IgD-negative memory B cell (primary cell): Measurements from ENCODE around the gene CEP112. TPM values are rescaled to one million over a fixed set of nuclear protein-coding genes. Genes with fewer than 3 reads are reported as not detected.

Experiments used
- H3K27ac Mint-ChIP-seq, 3 donors: one replicate each; pipeline ENCODE4 v1.8.0; 2020 to 2022; ENCODE audit warnings: mild to moderate bottlenecking in 3 of 3, mixed read lengths in 3 of 3, moderate library complexity in 1 of 3
- H3K27me3 Mint-ChIP-seq: one replicate; pipeline ENCODE4 v1.8.0; 2021; ENCODE audit warnings: mixed read lengths
- H3K36me3 Mint-ChIP-seq: one replicate; pipeline ENCODE4 v1.8.0; 2020; ENCODE audit warnings: mild to moderate bottlenecking, mixed read lengths
- H3K4me1 Mint-ChIP-seq, 3 donors: one replicate each; pipeline ENCODE4 v1.8.0; 2020 to 2022; ENCODE audit warnings: mixed read lengths in 3 of 3, mild to moderate bottlenecking in 1 of 3
- H3K4me3 Mint-ChIP-seq, 4 donors: one replicate each; pipeline ENCODE4 v1.8.0; 2020 to 2022; ENCODE audit warnings: mild to moderate bottlenecking in 4 of 4, mixed read lengths in 4 of 4, moderate library complexity in 3 of 4
- H3K9me3 Mint-ChIP-seq, 3 donors: one replicate each; pipeline ENCODE4 v1.8.0; 2020 to 2021; ENCODE audit warnings: mixed read lengths in 3 of 3, mild to moderate bottlenecking in 1 of 3
- polyA plus RNA-seq: library from polyadenylated mRNA; unstranded; fragments of 300-500 nt; fragmentation: Illumina TruSeq; gene quantifications from one replicate; pipeline ENCODE4 v1.2.3, GENCODE V29; 2021

The CEP112 gene
- polyA plus RNA-seq, 1 donor from 2014 or later, result not detected

DNA sequence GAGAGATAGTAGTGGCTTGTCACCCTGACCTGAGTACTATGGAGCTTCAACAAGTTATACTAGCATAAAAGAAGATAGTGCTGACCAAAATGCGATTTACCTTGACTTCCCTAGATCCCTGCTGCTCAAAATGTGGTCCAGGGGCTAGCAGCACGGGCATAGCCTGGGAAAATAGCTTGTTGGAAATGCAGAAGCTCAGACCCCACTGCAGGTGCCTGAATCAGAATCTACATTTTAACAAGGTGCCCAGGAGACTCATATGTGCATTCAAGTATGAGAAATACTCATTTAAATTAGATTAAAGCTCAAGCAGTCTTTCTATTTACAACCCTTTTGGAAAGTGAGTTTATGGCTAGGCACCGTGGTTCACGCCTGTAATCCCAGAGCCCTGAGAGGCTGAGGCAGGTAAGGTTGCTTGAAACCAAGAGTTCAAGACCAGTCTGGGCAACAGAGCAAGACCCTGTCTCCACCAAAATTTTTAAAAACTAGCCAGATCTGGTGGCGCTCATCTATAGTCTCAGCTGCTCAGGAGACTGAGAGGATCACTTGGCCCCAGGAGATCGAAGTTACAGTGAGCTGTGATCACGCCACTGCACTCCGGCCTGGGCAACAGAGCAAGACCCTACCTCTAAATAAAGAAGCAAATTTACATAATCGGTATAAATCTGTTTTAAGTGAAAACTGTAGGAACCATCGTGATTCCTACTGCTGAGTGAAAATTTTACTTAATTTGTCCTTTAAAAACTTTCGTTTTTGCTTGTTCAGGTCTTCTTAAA is 30.0 kb upstream of the CEP112 start:
- H3K27ac Mint-ChIP-seq, result no peak overlapping the region
- H3K4me1 Mint-ChIP-seq, result peaks cover 0 to 3% (median 2%) of the 10 kb centered on the region in 3 donors
- no peaks in the 10 kb centered on the region for H3K36me3 Mint-ChIP-seq

DNA sequence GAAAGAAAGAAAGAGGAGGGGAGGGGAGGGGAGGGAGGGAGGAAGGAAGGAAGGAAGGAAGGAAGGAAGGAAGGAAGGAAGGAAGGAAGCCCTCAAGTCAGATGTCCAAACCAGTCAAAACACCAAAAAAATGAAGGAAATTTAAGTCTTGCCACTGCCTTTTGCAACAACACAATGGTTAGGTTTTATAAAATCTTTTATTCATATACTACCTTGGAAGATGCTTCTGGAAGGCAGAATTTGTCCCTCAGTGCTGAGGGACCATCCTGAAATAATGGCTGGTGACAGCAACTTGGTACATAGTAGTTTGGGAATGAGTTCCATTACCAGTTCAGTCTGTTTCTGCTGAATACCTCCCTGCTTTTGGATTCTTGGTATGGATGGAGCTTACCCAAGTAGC is 29.4 kb upstream of the CEP112 start:
- H3K36me3 Mint-ChIP-seq, result no peaks in the 10 kb centered on the region
- peaks cover 0 to 2% (median 0%) of the 10 kb centered on the region in 3 donors for H3K9me3 Mint-ChIP-seq
- H3K27ac Mint-ChIP-seq, result no peak overlapping the region
- peaks cover 19% of the 10 kb centered on the region for H3K27me3 Mint-ChIP-seq
- H3K4me1 Mint-ChIP-seq, result peaks cover 0 to 3% (median 2%) of the 10 kb centered on the region in 3 donors
- H3K4me3 Mint-ChIP-seq, result no peak overlapping the region

More for the DNA sequence above, 30.0 kb upstream of the CEP112 start:
- H3K4me3 Mint-ChIP-seq, result no peak overlapping the region
- peaks cover 0 to 2% (median 0%) of the 10 kb centered on the region in 3 donors for H3K9me3 Mint-ChIP-seq
- H3K27me3 Mint-ChIP-seq, result peaks cover 17% of the 10 kb centered on the region

DNA sequence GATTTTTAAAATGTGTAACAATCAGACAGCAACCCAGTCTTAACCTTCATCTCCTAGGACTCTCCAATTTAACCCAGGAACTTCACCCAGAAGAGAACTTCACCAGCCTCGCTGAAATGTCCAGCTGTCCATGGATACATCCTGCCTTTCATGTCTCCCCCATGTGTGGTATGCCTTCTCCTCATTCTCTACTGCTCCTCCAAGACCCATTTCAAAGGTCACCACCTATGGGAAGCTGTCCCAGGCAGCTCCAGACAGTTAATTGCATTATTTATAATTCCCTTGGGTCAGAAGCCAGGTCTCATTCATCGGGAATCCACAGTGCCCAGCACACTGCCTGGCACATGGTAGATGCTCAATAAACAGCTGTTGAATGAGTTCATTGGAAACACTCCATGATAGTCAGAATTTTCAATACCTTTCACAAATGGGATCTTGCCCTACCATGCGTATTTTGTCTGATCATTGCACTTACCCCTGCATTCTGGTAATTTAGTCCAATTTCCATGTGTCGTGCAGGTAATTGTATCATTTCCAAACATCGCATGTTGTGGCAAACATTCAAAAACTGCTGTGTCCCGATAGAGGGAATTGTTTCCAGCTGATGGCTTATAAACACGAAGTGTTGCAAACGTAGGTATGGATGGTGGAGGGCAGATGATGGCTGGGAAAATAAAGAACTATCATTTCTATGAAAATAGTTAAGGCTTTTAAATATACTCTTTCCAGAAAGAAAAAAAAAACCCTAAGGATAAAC is 28.3 kb upstream of the CEP112 start:
- Mint-ChIP-seq H3K4me1 (peaks cover 0 to 3% (median under 1%) of the 10 kb centered on the region in 3 donors), H3K27me3 (peaks cover 19% of the 10 kb centered on the region), H3K9me3 (peaks cover 0 to 2% (median 0%) of the 10 kb centered on the region in 3 donors), H3K4me3 (peak overlapping the region in 1 of 4 donors; percentile 33), H3K27ac (no peak overlapping the region), H3K36me3 (no peaks in the 10 kb centered on the region)

DNA sequence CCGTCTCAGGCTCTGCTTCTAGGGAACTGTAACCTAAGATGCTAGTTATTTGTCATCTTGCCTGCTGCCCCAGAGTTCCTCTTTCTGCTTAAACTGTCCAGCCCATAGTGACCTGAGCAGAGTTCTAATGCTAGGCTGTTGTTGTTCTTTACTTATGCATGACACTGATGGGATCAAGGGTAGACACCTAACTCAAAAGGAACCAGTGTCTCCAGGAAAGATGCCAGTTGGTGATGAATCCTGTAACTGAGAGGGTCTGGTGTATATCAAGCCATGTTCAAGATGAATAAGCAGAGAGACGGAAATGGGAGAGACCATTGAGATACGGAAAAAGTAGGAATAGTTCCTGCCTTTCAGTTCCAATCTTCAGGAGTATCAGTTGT is 23.6 kb upstream of the CEP112 start:
- Mint-ChIP-seq H3K36me3 (no peaks in the 10 kb centered on the region), H3K27me3 (peaks cover 15% of the 10 kb centered on the region), H3K9me3 (peaks cover 0 to 2% (median 0%) of the 10 kb centered on the region in 3 donors), H3K27ac (no peak overlapping the region), H3K4me3 (no peak overlapping the region), H3K4me1 (no peaks in the 10 kb centered on the region)

DNA sequence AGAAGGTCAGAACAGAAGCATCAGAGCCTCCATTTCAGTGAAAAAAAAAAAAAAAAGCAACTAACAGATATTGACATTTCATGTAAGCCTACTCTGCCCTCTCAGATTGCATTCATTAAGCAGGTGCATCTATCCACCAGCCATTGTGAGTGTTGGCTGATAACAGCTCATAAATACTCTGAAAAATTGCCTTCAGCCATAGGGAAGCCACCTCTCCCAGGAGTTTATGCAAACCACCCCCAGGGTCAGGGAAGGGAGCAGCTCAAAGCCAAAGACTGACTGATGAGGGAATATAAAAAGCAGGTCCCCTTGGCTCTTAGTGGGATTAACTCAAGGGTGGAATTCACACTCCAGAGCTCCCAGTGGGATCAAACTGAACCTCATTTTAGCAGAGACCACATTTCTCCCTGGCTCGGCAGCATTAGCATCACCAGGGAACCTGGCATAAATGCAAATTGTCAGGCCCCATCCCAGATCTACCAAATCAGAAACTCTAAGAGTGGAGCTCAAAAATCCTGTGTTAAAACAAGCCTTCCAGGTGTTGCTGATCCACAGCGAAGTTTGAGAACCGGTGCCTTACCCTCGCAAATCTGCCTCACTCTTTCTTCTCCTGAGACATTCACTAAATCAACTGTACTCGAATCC is 23.1 kb upstream of the CEP112 start:
- Mint-ChIP-seq H3K4me3 (no peak overlapping the region), H3K9me3 (peaks cover 0 to 2% (median 0%) of the 10 kb centered on the region in 3 donors), H3K36me3 (no peaks in the 10 kb centered on the region), H3K27me3 (peaks cover 15% of the 10 kb centered on the region), H3K4me1 (no peaks in the 10 kb centered on the region), H3K27ac (no peak overlapping the region)

DNA sequence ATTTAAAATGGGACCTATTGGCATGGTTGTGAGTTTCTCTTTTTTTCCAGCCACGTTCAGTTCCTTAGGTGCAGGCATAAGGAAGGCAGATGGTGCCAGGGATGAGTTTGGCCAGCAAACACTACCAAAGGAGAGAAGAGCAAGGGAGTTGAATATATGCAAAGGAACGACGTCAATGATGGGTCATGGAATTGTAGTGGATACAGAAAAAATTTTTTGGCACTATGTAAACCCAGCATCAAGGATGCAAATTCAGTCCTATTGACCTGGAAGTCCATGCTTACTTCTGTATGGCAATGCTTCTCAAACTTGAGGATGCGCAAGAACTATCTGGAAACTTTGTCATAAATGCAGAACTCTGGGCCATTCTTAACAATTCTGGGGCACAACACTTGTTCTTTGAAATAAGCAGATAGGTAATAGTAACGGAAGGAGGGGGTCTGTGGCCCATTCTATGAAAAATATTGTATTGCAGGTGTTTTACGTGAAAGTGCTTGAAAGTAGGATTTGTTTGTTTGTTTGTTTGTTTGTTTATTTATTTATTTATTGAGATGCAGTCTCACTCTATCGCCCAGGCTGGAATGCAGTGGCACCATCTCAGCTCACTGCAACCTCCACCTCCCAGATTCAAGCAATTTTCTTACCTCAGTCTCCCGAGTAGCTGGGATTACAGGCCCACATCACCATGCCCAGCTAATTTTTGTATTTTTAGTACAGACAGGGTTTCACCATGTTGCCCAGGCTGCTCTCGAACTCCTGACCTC is 19.3 kb upstream of the CEP112 start:
- peaks cover 7% of the 10 kb centered on the region for H3K27me3 Mint-ChIP-seq
- no peaks in the 10 kb centered on the region for H3K4me1 Mint-ChIP-seq
- H3K9me3 Mint-ChIP-seq, result peaks cover 4 to 8% (median 5%) of the 10 kb centered on the region in 3 donors
- no peak overlapping the region for H3K27ac Mint-ChIP-seq
- peaks cover 2% of the 10 kb centered on the region for H3K36me3 Mint-ChIP-seq
- H3K4me3 Mint-ChIP-seq, result no peak overlapping the region

DNA sequence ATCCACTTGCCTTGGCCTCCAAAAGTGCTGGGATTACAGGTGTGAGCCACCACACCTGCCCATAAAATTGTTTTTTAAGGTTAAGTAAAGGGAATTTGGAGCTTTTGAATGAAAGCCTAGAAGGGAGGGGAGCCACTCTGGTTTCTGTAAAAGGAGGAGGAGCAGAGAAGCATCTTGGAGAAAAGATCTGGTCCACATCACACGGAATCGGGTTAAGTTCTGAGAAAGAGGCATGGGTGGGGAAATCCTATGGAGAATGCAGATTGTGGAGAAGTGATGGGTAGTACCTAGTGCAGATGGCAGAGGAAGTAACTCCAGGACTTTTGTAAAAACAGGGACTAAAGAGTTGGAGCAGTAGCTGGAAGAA is 18.3 kb upstream of the CEP112 start:
- H3K36me3 Mint-ChIP-seq, result peaks cover 2% of the 10 kb centered on the region
- H3K9me3 Mint-ChIP-seq, result peaks cover 4 to 8% (median 5%) of the 10 kb centered on the region in 3 donors
- H3K27me3 Mint-ChIP-seq, result peaks cover 6% of the 10 kb centered on the region
- no peak overlapping the region for H3K27ac Mint-ChIP-seq
- no peak overlapping the region for H3K4me3 Mint-ChIP-seq
- H3K4me1 Mint-ChIP-seq, result no peaks in the 10 kb centered on the region

DNA sequence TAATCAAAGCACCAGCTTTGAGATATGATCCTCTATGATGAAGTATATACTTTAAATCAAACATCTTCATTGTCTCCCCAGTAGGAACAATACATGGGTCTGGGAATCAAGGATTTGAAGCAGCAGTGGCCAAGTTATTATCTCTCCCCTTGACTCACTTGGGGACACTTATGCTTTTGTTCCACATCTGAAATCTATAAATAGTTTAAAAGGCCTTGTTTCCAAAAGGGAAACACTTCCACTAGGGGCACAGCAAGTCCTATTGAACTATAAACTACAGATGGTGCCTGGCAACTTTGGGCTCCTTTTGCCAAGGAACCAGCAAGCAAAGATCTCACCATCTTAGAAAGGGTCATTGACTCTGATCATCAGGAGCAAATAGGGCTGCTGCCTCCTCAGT is 16.0 kb upstream of the CEP112 start:
- Mint-ChIP-seq H3K36me3 (peaks cover 2% of the 10 kb centered on the region), H3K4me1 (no peaks in the 10 kb centered on the region), H3K27ac (no peak overlapping the region), H3K4me3 (no peak overlapping the region), H3K27me3 (no peaks in the 10 kb centered on the region), H3K9me3 (peaks cover 4 to 8% (median 5%) of the 10 kb centered on the region in 3 donors)

DNA sequence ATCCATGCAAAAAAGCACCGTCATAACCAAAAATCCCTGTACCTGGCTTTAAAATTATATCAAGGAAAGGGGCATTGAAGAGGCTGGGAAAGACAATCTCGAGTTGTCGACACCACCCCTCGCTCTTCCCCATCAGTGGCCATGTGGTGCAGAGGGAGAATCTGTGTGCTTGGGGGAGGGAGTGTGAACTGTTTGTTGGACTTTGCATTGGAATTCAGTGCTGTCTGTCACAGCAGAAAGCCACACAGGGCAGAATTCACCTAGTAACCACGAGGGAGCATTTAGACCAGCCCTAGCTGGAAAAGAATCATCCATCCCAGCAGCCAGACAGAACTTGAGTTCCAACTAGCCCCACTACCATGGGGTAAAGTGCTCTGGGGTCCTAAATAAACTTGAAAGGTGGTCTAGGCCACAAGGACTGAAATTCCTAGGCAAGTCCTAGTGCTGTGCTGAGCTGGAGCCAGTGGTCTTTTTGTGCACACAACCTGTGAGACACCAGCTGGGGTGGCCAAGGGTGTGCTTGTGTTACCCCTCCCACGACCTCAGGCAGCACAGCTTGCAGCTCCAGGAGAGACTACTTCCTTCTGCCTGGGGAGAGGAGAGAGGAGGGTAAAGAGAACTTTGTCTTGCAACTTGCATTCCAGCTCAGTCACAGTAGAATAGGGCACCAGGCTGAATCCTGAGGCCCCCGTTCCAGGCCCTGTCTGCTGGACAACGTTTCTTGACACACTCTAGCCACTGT is 11.5 kb upstream of the CEP112 start:
- peaks cover 2% of the 10 kb centered on the region for H3K36me3 Mint-ChIP-seq

DNA sequence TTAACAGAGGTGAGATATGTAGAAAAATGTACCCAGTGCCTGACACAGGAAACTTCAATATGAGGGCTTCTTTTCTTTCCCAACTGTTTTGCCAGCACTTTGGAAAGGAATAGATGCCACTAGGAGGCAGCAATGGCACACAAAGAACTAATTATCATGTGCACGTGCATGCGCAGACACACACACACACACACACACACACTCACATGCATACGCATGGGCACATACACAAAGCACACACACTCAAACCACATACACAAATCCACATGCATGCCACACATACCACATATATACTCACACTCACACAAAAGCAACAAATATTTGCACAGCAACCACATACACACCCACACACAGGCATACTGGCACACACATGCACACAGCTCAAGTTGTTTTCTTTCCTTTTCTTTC is 8.8 kb upstream of the CEP112 start:
- H3K4me1 Mint-ChIP-seq, result peaks cover 0 to 2% (median 0%) of the 10 kb centered on the region in 3 donors
- H3K36me3 Mint-ChIP-seq, result no peaks in the 10 kb centered on the region

More for the DNA sequence above, 11.5 kb upstream of the CEP112 start:
- Mint-ChIP-seq H3K9me3 (peaks cover 3 to 6% (median 3%) of the 10 kb centered on the region in 3 donors), H3K4me3 (no peak overlapping the region), H3K27me3 (peaks cover under 1% of the 10 kb centered on the region), H3K4me1 (peaks cover 0 to 2% (median 0%) of the 10 kb centered on the region in 3 donors), H3K27ac (no peak overlapping the region)

DNA sequence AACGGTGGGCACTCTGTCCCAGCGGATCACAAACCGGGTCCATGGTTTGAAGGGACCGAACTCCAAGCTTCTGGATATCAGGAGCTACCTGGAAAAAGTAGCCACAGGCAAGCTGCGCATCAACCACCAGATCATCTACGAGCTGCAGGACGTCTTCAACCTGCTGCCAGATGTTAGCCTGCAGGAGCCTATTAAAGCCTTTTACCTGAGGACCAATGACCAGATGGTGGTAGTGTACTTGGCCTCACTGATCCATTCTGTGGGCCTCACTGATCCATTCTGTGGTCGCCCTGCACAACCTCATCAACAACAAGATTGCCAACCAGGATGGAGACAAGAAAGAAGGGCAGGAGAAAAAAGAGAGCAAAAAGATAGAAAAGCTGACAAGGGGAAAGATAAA is 6.3 kb upstream of the CEP112 start:
- Mint-ChIP-seq H3K27ac (no peak overlapping the region), H3K4me1 (peaks cover 6 to 11% (median 6%) of the 10 kb centered on the region in 3 donors), H3K4me3 (no peak overlapping the region), H3K9me3 (no peaks in the 10 kb centered on the region), H3K36me3 (no peaks in the 10 kb centered on the region), H3K27me3 (peaks cover 2% of the 10 kb centered on the region)

More for the DNA sequence above, 8.8 kb upstream of the CEP112 start:
- Mint-ChIP-seq H3K27me3 (peaks cover 2% of the 10 kb centered on the region), H3K27ac (no peak overlapping the region), H3K4me3 (no peak overlapping the region), H3K9me3 (no peaks in the 10 kb centered on the region)

DNA sequence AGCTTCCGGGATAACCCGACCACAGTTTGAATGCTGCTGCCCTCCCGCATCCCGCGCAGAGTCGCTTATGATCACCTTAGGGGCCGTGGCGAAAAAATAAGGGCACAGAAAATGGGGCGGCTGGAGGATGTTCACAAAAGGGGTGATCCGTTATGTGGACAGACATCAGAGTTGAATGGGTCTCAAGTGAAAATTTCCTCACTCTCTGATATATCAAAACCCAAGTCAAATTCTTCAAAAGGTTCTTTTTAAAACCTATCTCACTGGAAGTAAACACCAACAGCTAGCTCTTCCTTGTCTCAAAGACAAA is 400 bp upstream of the CEP112 start:
- Mint-ChIP-seq H3K36me3 (no peaks in the 10 kb centered on the region), H3K27me3 (no peaks in the 10 kb centered on the region), H3K4me1 (peaks cover 14 to 21% (median 14%) of the 10 kb centered on the region in 3 donors)

DNA sequence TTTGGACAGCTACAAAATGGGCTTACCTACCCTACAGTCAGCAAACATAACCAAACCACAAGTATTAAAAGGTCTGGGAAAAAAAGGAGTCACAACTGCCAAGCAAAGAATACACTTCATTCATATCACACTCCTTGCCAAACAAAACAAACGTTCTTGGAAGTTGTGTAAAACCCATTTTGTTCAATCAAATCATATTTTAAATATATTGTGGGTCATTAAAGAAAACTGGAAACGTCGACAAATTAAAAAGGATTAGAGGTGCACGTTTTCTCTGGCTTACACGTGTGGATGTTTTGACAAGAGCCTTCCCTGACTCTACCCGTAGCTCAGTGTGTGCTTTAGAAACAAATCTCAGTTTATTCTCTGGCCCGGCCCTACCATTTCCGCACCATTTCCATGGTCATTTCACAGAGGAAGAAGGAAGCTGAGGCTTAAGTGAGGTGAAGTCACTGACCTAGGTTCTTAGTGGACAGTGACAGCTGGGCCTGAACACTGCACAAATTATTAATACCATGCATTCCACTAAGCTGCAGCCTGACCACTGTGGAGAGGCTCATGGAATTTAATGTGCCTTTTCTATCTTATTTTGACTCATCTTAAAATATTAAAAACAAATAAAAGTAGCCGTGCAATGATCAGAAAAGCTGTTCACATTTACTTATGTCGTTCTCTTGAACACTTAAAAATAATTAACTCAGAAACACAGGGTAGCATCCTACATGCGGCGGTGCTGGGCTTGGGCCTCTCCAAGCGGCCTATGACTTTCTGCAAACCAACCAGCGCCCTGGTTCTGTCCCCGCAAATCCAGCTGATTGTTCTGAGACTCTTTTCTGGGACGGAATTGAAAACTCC is 968 bp downstream of the CEP112 start:
- H3K27ac Mint-ChIP-seq, result peak overlapping the region; percentile 46 to 74 (median 64)
- peaks cover 14 to 21% (median 14%) of the 10 kb centered on the region in 3 donors for H3K4me1 Mint-ChIP-seq
- peak overlapping the region; percentile 84 to 92 (median 90) for H3K4me3 Mint-ChIP-seq
- no peaks in the 10 kb centered on the region for H3K36me3 Mint-ChIP-seq
- no peaks in the 10 kb centered on the region for H3K9me3 Mint-ChIP-seq
- H3K27me3 Mint-ChIP-seq, result no peaks in the 10 kb centered on the region

More for the DNA sequence above, 400 bp upstream of the CEP112 start:
- Mint-ChIP-seq H3K4me3 (peak overlapping the region; percentile 84 to 92 (median 86)), H3K27ac (peak overlapping the region; percentile 91 to 98 (median 96)), H3K9me3 (no peaks in the 10 kb centered on the region)
